Cardiac fibroblast (primary cell): Measurements from ENCODE around the gene MRPL40.

Experiments
- DNase-seq, 2 donors: peaks; one replicate each; pipeline versions ENCODE4 v3.0.0 to v3.0.0-alpha.2; 2010; ENCODE audit warnings: low read depth in 2 of 2
- H3K4me3 ChIP-seq, 2 donors: replicated peaks in 1 of 2; 1 replicate in 1 of 2; 2 replicates in 1 of 2; pipeline ENCODE4 v1.5.1; 2011; ENCODE audit warnings: low read depth in 2 of 2, low read length in 2 of 2, mild to moderate bottlenecking in 2 of 2, moderate library complexity in 1 of 2
- CTCF ChIP-seq: IDR thresholded peaks from one replicate; pipeline ENCODE4 v1.5.1; 2011; ENCODE audit warnings: low read depth, mild to moderate bottlenecking, low read length, inconsistent platforms

The MRPL40 gene

GRCh38 chr22:19393704-19394103 lies 38.6 kb upstream of the MRPL40 start:
- no peak overlapping the region for H3K4me3 ChIP-seq
- no peak for DNase-seq
- TF ChIP-seq CTCF = no peak

GRCh38 chr22:19394274-19395050 lies 37.9 kb upstream of the MRPL40 start:
- DNase-seq = no peak
- H3K4me3 ChIP-seq = no peak overlapping the region
- no peak for TF ChIP-seq CTCF

GRCh38 chr22:19395276-19395675 lies 37.1 kb upstream of the MRPL40 start:
- TF ChIP-seq CTCF = no peak
- H3K4me3 ChIP-seq = no peak overlapping the region
- no peak for DNase-seq

- no peak overlapping the region for H3K4me3 ChIP-seq
- no peak for DNase-seq
- no peak for TF ChIP-seq CTCF
Observed at GRCh38 chr22:19396561-19396933, 35.8 kb upstream of the MRPL40 start.

- no peak for DNase-seq
Observed at GRCh38 chr22:19396934-19397733, 35.2 kb upstream of the MRPL40 start.

GRCh38 chr22:19397734-19398104 lies 34.6 kb upstream of the MRPL40 start:
- TF ChIP-seq CTCF = no peak
- DNase-seq = no peak
- no peak overlapping the region for H3K4me3 ChIP-seq

More at GRCh38 chr22:19396934-19397733, 35.2 kb upstream of the MRPL40 start:
- no peak overlapping the region for H3K4me3 ChIP-seq
- no peak for TF ChIP-seq CTCF
